Spleen (tissue), 11 donors: Measurements from ENCODE around the gene ZNRF3. TPM values are rescaled to one million over a fixed set of nuclear protein-coding genes. Genes with fewer than 3 reads are reported as not detected.

Experiments
- DNase-seq: peaks from one replicate; pipeline ENCODE4 v3.0.0-alpha.2; 2020
- H3K27ac ChIP-seq, 8 donors: fragments of 200-600 bp; sonication (generic) in 7 of 8; 1 replicate in 4 of 8; 2 replicates in 4 of 8; pipeline versions ENCODE4 v1.5.0 to v1.8.0; 2016 to 2021; ENCODE audit warnings: inconsistent platforms in 4 of 8, mild to moderate bottlenecking in 4 of 8, moderate library complexity in 1 of 8
- H3K27me3 ChIP-seq, 7 donors: fragments of 200-600 bp; sonication (generic) in 6 of 7; replicated peaks in 1 of 7; 1 replicate in 4 of 7; 2 replicates in 3 of 7; pipeline versions ENCODE4 v1.5.0 to v1.8.0; 2016 to 2021; ENCODE audit warnings: inconsistent platforms in 3 of 7, mild to moderate bottlenecking in 1 of 7
- H3K36me3 ChIP-seq, 6 donors: fragments of 200-600 bp; sonication (generic) in 5 of 6; 1 replicate in 4 of 6; 2 replicates in 2 of 6; pipeline versions ENCODE4 v1.5.0 to v1.8.0; 2016 to 2021; ENCODE audit warnings: inconsistent platforms in 2 of 6
- H3K4me1 ChIP-seq, 6 donors: fragments of 200-600 bp; sonication (generic) in 5 of 6; 1 replicate in 3 of 6; 2 replicates in 3 of 6; pipeline versions ENCODE4 v1.5.0 to v1.8.0; 2016 to 2021; ENCODE audit warnings: inconsistent platforms in 3 of 6
- H3K4me3 ChIP-seq, 8 donors: fragments of 200-600 bp; sonication (generic) in 7 of 8; 1 replicate in 4 of 8; 2 replicates in 4 of 8; pipeline versions ENCODE4 v1.5.0 to v1.8.0; 2016 to 2021; ENCODE audit warnings: inconsistent platforms in 4 of 8, mild to moderate bottlenecking in 4 of 8, moderate library complexity in 2 of 8
- H3K9me3 ChIP-seq, 8 donors: fragments of 200-600 bp; sonication (generic) in 7 of 8; 1 replicate in 4 of 8; 2 replicates in 4 of 8; pipeline versions ENCODE4 v1.5.0 to v1.8.0; 2016 to 2021; ENCODE audit warnings: inconsistent platforms in 4 of 8
- CTCF ChIP-seq, 11 experiments: fragments of 200-600 bp in 7 of 11; fragments of 450-650 bp in 4 of 11; sonication (generic) in 4 of 11; IDR thresholded peaks in 8 of 11; conservative IDR thresholded peaks in 3 of 11; 1 replicate in 7 of 11; 2 replicates in 4 of 11; pipeline versions ENCODE4 v1.4.0 to v1.8.0; 2016 to 2021; ENCODE audit warnings: antibody characterized with exemption in 11 of 11, inconsistent platforms in 4 of 11, mild to moderate bottlenecking in 1 of 11
- POLR2A ChIP-seq, 3 donors: fragments of 450-650 bp; IDR thresholded peaks; one replicate each; pipeline ENCODE4 v1.5.1; 2017; ENCODE audit warnings: antibody characterized with exemption in 3 of 3, mild to moderate bottlenecking in 1 of 3
- POLR2AphosphoS5 ChIP-seq, 3 donors: sonication (generic); formaldehyde crosslinking; IDR thresholded peaks; one replicate each; pipeline ENCODE4 v1.5.1; 2017; ENCODE audit warnings: antibody characterized with exemption in 3 of 3
- WGBS, 5 donors: extraction: QIAGEN DNeasy Blood & Tissue Kit in 3 of 5; methylation state at CpG; one replicate each; pipeline versions ENCODE4 v1.1.5 to v1.1.7; 2013 to 2018; 5-methylcytosine and 5-hydroxymethylcytosine counted together
- intact Hi-C: fragments of 100-400 bp; cut with DNase I; formaldehyde crosslinking; loops from one replicate; pipeline ENCODE4 v1.15.0; 2023; ENCODE audit warnings: low total_unique reads
- polyA plus RNA-seq, 3 donors: library from polyadenylated mRNA; stranded (reverse); fragments of 200-250 nt; gene quantifications; one replicate each; pipeline ENCODE4 v1.2.1, GENCODE V29; 2013
- total RNA-seq, 7 donors: library from RNA; depleted of rRNA in 3 of 7; stranded (reverse); fragments of >200 nt in 3 of 7; fragmentation: NEBNext Ultra II Directional in 4 of 7; extraction: Animal tissue kit (Norgen Biotek cat#: 25700) in 4 of 7; gene quantifications; one replicate each; pipeline versions ENCODE4 v1.1.0 to v1.2.1, GENCODE V29; 2016 to 2021
- donor health status: healthy with polysubstance abuse.
- donor health status: DM: no; HTN: no; CAD: no; lungs with moderate emphysema.
- donor health status: DM: no; HTN: no; CAD: no.
- donor health status: Bipolar disorder and iron deficiency.
- donor health status: healthy.
- donor health status: DM: no; HTN: no; CAD: no.
- donor health status: DM: yes; HTN: yes; CAD: no.

Gene ZNRF3
- total and polyA plus RNA-seq, 10 donors, result 0.15 to 4.5 (median 2.6) TPM

GRCh38 chr22:29014773-29015172, 131.4 kb downstream of the ZNRF3 start:
- intact Hi-C loops, result no loop called here
- Histone ChIP-seq H3K27me3 (no peaks in the 10 kb centered on the region), H3K4me3 (no peak overlapping the region), H3K9me3 (no peaks in the 10 kb centered on the region), H3K36me3 (no peaks in the 10 kb centered on the region), H3K4me1 (peaks cover 0 to 12% (median 2%) of the 10 kb centered on the region in 6 donors), H3K27ac (no peak overlapping the region)
- DNase-seq, result no peak
- 74 to 94% (median 86%) methylated on average over 4 of the region's 4 CpGs for WGBS, 5 donors
- no peak for TF ChIP-seq POLR2A (IDR thresholded peaks at IDR 0.05)
- TF ChIP-seq CTCF (IDR thresholded peaks at IDR 0.05 in 8 of 11, conservative IDR thresholded peaks at IDR 0.05 in 3 of 11), result no peak
- no peak for TF ChIP-seq POLR2AphosphoS5 (IDR thresholded peaks at IDR 0.05)

GRCh38 chr22:29016067-29016938, 132.9 kb downstream of the ZNRF3 start:
- no peaks in the 10 kb centered on the region for H3K36me3 ChIP-seq
- H3K27ac ChIP-seq, result no peak overlapping the region

GRCh38 chr22:29018293-29019189, 135.2 kb downstream of the ZNRF3 start:
- intact Hi-C loops, result no loop called here
- H3K4me1 ChIP-seq, result peaks cover 0 to 13% (median 5%) of the 10 kb centered on the region in 6 donors
- no peak overlapping the region for H3K4me3 ChIP-seq
- WGBS, 5 donors, result 92 to 99% (median 95%) methylated on average over 4 of the region's 4 CpGs
- TF ChIP-seq POLR2A (IDR thresholded peaks at IDR 0.05) (no peak), CTCF (IDR thresholded peaks at IDR 0.05 in 8 of 11, conservative IDR thresholded peaks at IDR 0.05 in 3 of 11) (no peak), POLR2AphosphoS5 (IDR thresholded peaks at IDR 0.05) (no peak)
- H3K27me3 ChIP-seq, result no peaks in the 10 kb centered on the region
- no peaks in the 10 kb centered on the region for H3K9me3 ChIP-seq
- H3K27ac ChIP-seq, result no peak overlapping the region
- no peaks in the 10 kb centered on the region for H3K36me3 ChIP-seq
- no peak for DNase-seq

More at GRCh38 chr22:29016067-29016938, 132.9 kb downstream of the ZNRF3 start:
- 68 to 89% (median 76%) methylated on average over 3 of the region's 3 CpGs for WGBS, 5 donors
- Histone ChIP-seq H3K4me1 (peaks cover 0 to 10% (median 0%) of the 10 kb centered on the region in 6 donors), H3K27me3 (no peaks in the 10 kb centered on the region), H3K4me3 (no peak overlapping the region), H3K9me3 (no peaks in the 10 kb centered on the region)
- intact Hi-C loops, result no loop called here
- DNase-seq, result no peak
- TF ChIP-seq CTCF (IDR thresholded peaks at IDR 0.05 in 8 of 11, conservative IDR thresholded peaks at IDR 0.05 in 3 of 11) (no peak), POLR2AphosphoS5 (IDR thresholded peaks at IDR 0.05) (no peak), POLR2A (IDR thresholded peaks at IDR 0.05) (no peak)
